WI38 (cell line): ENCODE data around the gene MTREX.

Source experiments
- H3K4me3 ChIP-seq: 2 replicates; pipeline ENCODE4 v1.5.1; 2011; ENCODE audit warnings: low read depth, mild to moderate bottlenecking, control low read depth, low read length
- CTCF ChIP-seq: IDR thresholded peaks from 2 replicates; pipeline ENCODE4 v1.5.1; 2012; ENCODE audit warnings: low read depth, mild to moderate bottlenecking, control low read depth, low read length

Gene MTREX

GRCh38 chr5:55307383-55308253 lies at the start of gene MTREX, which contains the start of gene DHX29:
Gene MTREX, plus strand, starts transcription at chr5:55307989. Its CDS starts 25 bp downstream, at chr5:55308014.
Gene DHX29, minus strand, starts transcription at chr5:55307694. Its CDS starts 121 bp downstream, at chr5:55307573.
- no peak for TF ChIP-seq CTCF

GRCh38 chr5:55258339-55258738 lies 49.5 kb upstream of the MTREX start:
- no peak overlapping the region for H3K4me3 ChIP-seq
- no peak for TF ChIP-seq CTCF

More at GRCh38 chr5:55307383-55308253, at the start of gene MTREX, which contains the start of gene DHX29:
- peak within 1 kb of the TSS; percentile 98 for H3K4me3 ChIP-seq

- no peak for TF ChIP-seq CTCF
- no peak overlapping the region for H3K4me3 ChIP-seq
These were observed 31.0 kb upstream of the MTREX start for GRCh38 chr5:55276771-55277170.

GRCh38 chr5:55278778-55279177 lies 29.0 kb upstream of the MTREX start:
- TF ChIP-seq CTCF, result no peak
- H3K4me3 ChIP-seq, result no peak overlapping the region

- TF ChIP-seq CTCF, result no peak
- H3K4me3 ChIP-seq, result no peak overlapping the region
These were observed 21.3 kb upstream of the MTREX start for GRCh38 chr5:55286411-55286933.

GRCh38 chr5:55289808-55290207 lies 18.0 kb upstream of the MTREX start:
- H3K4me3 ChIP-seq, result no peak overlapping the region
- no peak for TF ChIP-seq CTCF

- no peak for TF ChIP-seq CTCF
- no peak overlapping the region for H3K4me3 ChIP-seq
These were observed 16.8 kb upstream of the MTREX start for GRCh38 chr5:55290991-55291390.
